Kidney tubule cell (primary cell): ENCODE data around the gene AJM1.
"Not testable (repeated sequence)": the region's sequence is repeated elsewhere in the genome, so short reads cannot be mapped to it uniquely, and the experiment has no call there.

Experiments used
- DNase-seq: peaks from one replicate; pipeline ENCODE4 v3.0.0-alpha.2; 2018; ENCODE audit warnings: low spot score

Gene AJM1

DNA sequence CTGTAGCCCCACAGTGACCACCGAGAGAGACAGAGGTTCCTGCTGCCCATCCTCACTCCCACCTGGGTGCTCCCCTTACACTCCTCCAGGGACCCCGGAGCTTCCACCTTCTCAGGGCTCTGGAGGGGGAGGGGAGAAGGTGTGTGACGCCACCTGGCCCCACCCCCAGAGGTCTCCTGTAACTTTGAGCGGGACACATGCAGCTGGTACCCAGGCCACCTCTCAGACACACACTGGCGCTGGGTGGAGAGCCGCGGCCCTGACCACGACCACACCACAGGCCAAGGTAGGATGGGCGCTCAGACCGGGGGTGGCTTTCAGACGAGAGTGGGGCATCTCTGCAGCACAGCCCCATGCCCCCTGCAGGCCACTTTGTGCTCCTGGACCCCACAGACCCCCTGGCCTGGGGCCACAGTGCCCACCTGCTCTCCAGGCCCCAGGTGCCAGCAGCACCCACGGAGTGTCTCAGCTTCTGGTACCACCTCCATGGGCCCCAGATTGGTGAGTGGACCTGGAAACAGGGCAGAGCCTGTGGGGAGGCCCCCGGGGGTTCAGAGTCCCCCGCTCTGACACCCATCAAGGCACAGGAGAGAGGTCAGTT is 14.4 kb downstream of the AJM1 start:
- DNase-seq = no peak

DNA sequence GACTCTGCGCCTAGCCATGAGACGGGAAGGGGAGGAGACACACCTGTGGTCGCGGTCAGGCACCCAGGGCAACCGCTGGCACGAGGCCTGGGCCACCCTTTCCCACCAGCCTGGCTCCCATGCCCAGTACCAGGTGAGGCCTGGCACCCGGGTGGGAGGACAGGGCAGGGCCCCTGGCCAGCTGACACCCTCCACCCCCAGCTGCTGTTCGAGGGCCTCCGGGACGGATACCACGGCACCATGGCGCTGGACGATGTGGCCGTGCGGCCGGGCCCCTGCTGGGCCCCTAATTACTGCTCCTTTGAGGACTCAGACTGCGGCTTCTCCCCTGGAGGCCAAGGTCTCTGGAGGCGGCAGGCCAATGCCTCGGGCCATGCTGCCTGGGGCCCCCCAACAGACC is 14.9 kb downstream of the AJM1 start:
- DNase-seq = no peak

GRCh38 chr9:136857581-136858412 is 15.5 kb downstream of the AJM1 start:
- DNase-seq = no peak

DNA sequence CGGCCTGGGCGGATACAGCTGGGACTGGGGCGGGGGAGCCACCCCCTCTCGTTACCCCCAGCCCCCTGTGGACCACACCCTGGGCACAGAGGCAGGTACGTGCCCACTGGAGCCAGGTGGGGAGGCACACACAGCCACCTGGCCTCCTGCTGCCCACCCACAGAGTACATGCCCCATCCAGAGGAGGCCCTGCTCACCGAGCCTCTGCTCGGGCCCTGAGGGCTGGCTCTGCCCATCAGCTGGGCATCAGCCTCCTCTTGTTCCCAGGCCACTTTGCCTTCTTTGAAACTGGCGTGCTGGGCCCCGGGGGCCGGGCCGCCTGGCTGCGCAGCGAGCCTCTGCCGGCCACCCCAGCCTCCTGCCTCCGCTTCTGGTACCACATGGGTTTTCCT is 16.2 kb downstream of the AJM1 start:
- DNase-seq = no peak

- DNase-seq = peak; percentile 63
Measured at GRCh38 chr9:136858844-136859757, 16.8 kb downstream of the AJM1 start.

DNA sequence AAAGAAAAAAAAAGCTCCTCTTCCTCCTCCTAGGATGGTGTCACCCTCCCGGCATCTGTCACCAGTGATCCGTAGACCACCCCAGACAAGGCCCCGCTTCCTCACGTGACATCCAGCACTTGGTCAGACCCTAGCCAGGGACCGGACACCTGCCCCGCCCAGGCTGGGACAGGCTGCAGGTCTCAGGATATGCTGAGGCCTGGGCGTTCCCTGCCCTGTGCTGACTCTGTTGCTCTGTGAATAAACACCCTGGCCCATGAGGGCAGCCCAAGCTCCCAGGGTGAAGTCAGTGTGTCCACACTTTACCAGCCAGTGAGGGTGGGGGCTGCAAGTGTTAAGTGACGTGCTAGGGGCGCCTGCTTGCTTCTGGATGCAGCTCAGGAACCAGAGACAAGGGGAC is 18.3 kb downstream of the AJM1 start:
- DNase-seq = no peak

DNA sequence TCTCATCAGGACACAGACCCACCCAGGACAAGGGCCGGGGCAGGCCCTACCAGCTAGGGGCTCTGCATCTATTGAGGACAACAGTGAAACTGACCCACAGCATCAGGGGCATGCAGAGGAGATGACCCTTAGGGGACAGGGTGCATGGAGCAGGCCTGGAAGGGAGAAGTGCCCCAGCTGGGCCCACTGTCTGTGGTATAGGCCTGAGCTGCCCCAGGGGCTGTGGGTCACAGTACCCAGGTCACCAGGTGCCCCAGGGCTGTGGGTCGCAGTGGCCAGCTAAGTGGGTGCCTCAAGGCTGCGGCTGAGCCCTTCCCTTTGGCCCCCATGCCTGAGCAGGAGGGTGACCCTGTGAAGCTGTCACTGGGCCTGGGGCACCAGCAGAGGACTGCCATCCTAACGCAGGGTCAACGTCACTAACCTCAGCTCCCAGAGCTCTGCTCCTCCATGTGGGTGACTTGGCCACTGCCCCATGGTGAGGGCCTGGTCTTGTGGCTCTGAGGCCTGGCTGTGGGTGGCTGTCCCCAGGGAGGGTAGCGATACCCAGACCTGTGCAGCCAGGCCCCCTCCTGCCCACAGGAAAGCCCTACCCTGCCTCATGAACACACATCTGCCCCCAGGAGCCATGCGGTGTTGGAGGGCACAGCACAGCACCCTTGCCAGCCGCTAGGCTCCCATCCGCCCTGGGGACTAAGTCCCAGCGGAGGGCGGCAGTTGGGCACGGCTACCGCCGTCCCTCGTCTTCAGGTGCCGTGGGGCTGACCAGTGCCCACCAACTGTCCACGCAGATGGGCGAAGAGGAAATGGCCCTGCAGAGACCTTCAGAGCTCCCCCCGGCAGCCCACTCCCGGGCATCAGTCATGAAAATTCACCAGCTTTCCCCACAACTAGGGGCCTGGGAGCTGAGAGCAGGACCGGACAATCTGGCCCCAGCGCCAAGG is 18.9 kb downstream of the AJM1 start:
- DNase-seq = no peak

DNA sequence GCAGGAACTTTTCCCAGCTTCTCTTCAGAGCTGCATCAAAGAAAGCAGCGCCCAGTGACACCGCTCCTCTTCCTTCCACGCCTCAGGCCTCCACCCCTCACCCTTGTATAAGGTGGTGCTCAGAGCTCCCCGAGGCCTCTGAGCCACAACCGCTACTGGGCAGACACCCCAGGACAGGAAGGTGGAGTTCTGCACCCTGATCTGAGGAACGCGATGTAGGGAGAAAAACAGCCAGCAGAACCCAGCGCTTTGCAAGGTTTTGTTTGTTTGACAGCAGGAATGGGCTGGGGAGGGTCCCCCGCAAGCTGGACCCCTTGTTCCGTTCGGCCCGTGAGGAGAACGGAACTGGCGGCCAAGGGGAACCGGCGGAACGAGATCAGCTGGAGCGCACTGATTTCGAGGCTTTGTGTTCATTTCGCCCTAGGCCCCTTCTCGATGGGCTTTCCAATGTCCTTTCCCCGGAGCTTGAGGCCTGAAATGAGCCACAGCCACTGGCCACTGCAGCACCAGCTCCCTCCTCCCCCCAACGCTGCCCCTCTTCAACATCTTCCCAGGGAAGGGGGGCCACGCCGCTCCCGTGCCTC is 19.7 kb downstream of the AJM1 start:
- no peak for DNase-seq

- no peak for DNase-seq
Measured at GRCh38 chr9:136862849-136863622, 20.8 kb downstream of the AJM1 start.

DNA sequence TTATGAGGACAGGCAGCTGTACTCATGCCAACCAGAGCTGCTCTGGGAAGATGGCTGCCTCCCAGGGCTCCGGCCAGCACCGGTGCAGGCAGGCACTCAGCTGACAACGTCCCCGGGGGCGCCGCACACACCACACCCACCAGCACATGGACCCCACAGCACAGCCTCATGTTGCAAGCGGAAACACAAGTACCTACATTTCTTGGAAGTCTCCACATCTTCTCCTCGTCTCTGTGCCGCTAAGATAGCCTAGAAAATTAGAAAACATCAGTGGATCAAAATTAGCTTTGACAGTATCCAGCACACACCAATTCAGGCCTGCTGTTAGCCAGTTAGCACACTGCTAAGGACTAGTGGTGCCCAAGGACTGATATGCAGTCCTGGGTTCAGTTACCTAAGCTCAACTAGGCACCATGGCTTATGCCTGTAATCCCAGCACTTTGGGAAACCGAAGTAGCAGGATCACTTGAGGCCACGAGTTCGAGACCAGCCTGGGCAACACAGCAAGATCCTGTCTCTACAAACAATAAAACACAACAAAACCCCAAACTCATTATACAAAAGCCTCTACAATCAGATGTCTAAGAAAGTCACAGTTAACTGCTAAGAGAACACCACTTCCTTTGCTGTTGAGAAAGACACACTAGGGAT is 21.5 kb downstream of the AJM1 start:
- DNase-seq = no peak

DNA sequence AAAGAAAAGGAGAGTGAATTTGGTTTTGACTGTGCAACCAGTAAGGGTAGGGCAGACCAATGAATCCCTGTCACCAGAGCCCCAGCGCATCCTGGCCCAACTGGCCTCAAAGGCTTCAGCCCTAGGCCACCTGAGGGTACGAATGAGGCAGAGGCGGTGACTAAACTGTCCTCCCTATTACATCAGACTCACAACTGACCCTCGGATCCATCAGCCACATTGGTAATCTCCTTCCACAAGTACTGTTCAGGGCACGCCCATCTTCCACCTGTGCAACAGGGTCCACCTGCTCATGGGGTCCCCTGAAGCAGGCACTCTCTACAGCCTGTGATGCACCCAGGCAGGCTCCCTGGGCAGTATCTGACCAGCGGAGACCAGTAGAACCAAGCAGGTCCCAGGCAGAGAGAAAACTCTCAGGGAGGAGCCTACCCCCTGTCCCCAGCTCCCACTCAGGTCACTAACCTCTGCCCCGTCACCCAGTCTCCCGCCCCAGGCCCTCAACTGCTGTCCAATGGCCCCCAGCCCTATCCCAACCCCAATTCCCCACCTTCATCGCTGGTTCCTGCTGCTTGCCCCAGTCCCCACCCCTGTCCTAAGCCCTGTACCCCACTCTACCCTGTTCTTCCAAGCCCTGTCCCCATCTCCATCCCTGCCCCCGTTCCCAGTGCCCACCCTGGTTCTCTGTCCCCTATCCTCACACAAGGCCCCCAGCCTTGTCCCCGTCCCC is 22.9 kb downstream of the AJM1 start:
- DNase-seq = no peak

GRCh38 chr9:136865768-136866103 is 23.5 kb downstream of the AJM1 start:
- peak; percentile 20 for DNase-seq

- not testable (repeated sequence) for DNase-seq
Measured at GRCh38 chr9:136866898-136867421, 24.7 kb downstream of the AJM1 start.

DNA sequence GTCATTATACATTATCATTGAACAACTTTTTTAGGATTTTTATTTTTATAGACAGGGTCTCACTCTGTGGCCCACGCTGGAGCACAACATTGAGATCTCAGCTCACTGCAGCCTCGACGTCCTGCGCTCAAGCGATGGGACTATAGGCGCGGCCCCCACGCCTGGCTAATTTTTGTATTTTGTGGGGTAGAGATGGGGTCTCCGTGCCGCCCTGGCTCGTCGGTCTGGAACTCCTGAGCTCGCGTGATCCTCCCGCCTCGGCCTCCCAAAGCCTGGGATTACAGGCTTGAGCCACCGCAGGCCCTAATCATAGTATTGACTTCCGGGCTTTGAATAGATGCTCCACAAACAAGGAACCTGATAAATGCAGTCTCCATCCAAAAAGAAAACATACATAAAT is 25.2 kb downstream of the AJM1 start:
- DNase-seq = no peak

DNA sequence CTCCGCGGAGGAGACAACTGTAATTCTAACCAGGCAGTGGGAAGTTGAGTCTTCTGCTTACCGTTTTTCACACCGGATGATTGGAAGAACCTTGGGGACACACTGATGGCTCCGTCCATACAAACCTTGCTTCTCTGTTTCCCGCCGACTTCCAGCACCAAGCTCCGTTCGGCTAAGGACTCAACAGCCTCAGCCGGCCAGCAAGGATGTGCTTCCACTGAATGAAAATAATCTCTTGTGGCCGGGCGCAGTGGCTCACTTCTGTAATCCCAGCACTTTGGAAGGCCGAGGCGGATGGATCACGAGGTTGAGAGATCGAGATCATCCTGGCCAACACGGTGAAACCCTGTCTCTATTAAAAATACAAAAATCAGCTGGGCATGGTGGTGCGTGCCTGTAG is 25.6 kb downstream of the AJM1 start:
- no peak for DNase-seq

- DNase-seq = no peak
Measured at GRCh38 chr9:136868644-136869043, 26.4 kb downstream of the AJM1 start.

- DNase-seq = not testable (repeated sequence)
Measured at GRCh38 chr9:136869611-136870010, 27.3 kb downstream of the AJM1 start.

GRCh38 chr9:136875155-136875554 is 32.9 kb downstream of the AJM1 start:
- no peak for DNase-seq

DNA sequence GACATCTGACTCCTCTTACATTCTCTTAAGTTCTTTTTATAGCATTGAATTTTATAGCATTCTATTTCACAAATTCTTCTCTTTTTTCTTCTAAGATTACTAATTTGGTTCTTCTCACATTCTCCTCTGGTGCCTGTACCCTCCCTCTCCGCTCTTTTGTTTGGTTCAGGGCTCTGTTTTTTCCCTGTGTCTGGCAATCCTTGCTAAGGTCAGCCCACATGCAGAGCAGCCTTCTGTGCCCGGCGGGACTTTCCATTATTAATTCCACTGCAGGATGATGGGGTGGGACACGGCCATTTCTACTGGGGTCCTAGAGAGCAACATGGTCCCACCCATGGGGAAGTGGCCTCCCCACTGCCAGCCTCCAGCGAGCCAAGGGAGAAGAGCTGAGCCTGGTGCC is 34.2 kb downstream of the AJM1 start:
- no peak for DNase-seq
